GM21367 (cell line): ENCODE data around the gene KRT81.
"Not testable (repeated sequence)": the region's sequence is repeated elsewhere in the genome, so short reads cannot be mapped to it uniquely, and the experiment has no call there.

Experiments
- ATAC-seq: cut with Tn5 transposase; IDR thresholded peaks from one replicate; pipeline ENCODE4 v1.9.1; 2021; ENCODE audit not compliant: unreplicated experiment

KRT81 gene

GRCh38 chr12:52318241-52318990 lies 27.1 kb upstream of the KRT81 start:
- no peak for ATAC-seq

GRCh38 chr12:52317468-52318052 lies 26.2 kb upstream of the KRT81 start:
- no peak for ATAC-seq

- no peak for ATAC-seq
Measured at GRCh38 chr12:52316701-52317100, 25.4 kb upstream of the KRT81 start.

- no peak for ATAC-seq
Measured at GRCh38 chr12:52316290-52316689, 25.0 kb upstream of the KRT81 start.

GRCh38 chr12:52315721-52316120 lies 24.4 kb upstream of the KRT81 start:
- not testable (repeated sequence) for ATAC-seq

GRCh38 chr12:52314511-52314910 lies 23.2 kb upstream of the KRT81 start:
- no peak for ATAC-seq

- no peak for ATAC-seq
Measured at GRCh38 chr12:52313926-52314325, 22.6 kb upstream of the KRT81 start.

- ATAC-seq, result no peak
Measured at GRCh38 chr12:52313461-52313860, 22.1 kb upstream of the KRT81 start.

GRCh38 chr12:52312086-52312485 lies 20.8 kb upstream of the KRT81 start:
- ATAC-seq, result no peak

- no peak for ATAC-seq
Measured at GRCh38 chr12:52311285-52311648, 19.9 kb upstream of the KRT81 start.

- ATAC-seq, result no peak
Measured at GRCh38 chr12:52310622-52311284, 19.4 kb upstream of the KRT81 start.

- ATAC-seq, result no peak
Measured at GRCh38 chr12:52308806-52309425, 17.6 kb upstream of the KRT81 start.

GRCh38 chr12:52307836-52308805 lies 16.8 kb upstream of the KRT81 start:
- no peak for ATAC-seq

- ATAC-seq, result no peak
Measured at GRCh38 chr12:52306731-52307130, 15.4 kb upstream of the KRT81 start.

GRCh38 chr12:52305921-52306705 lies 14.8 kb upstream of the KRT81 start:
- no peak for ATAC-seq

- ATAC-seq, result peak; percentile 82
Measured at GRCh38 chr12:52304941-52305411, 13.6 kb upstream of the KRT81 start.

- not testable (repeated sequence) for ATAC-seq
Measured at GRCh38 chr12:52302242-52302914, 11.0 kb upstream of the KRT81 start.

GRCh38 chr12:52301721-52302120 lies 10.4 kb upstream of the KRT81 start:
- not testable (repeated sequence) for ATAC-seq
